Mammary epithelial cell (primary cell): Measurements from ENCODE around the gene SERTAD3.

Experiments used
- CTCF ChIP-seq, 2 donors: IDR thresholded peaks in 1 of 2; conservative IDR thresholded peaks in 1 of 2; 2 replicates each; pipeline ENCODE4 v1.5.1; 2011 to 2012; ENCODE audit warnings: inconsistent platforms in 2 of 2, low read length in 2 of 2, mild to moderate bottlenecking in 2 of 2, control low read depth in 1 of 2, low read depth in 1 of 2; ENCODE audit not compliant: insufficient read depth in 1 of 2; ENCODE audit errors: extremely low read depth in 1 of 2
- EZH2 ChIP-seq: IDR thresholded peaks from 2 replicates; pipeline ENCODE4 v1.6.1; 2012; ENCODE audit warnings: low read length, inconsistent platforms, borderline replicate concordance

- TF ChIP-seq CTCF (conservative IDR thresholded peaks at IDR 0.05 in 1 of 2, IDR thresholded peaks at IDR 0.05 in 1 of 2; ENCODE audit: extremely low read depth in 1 of 2, insufficient read depth in 1 of 2, low read depth in 1 of 2, low read length in 2 of 2) (no peak), EZH2 (no peak)
Observed at GRCh38 chr19:40419066-40419612, 25.0 kb downstream of the SERTAD3 start.
